ENCODE measurements around the gene BAZ2A. TPM values are rescaled to one million over a fixed set of nuclear protein-coding genes. Genes with fewer than 3 reads are reported as not detected.

Gene BAZ2A
- polyA plus RNA-seq, 1 experiment, result 43.9 TPM

DNA sequence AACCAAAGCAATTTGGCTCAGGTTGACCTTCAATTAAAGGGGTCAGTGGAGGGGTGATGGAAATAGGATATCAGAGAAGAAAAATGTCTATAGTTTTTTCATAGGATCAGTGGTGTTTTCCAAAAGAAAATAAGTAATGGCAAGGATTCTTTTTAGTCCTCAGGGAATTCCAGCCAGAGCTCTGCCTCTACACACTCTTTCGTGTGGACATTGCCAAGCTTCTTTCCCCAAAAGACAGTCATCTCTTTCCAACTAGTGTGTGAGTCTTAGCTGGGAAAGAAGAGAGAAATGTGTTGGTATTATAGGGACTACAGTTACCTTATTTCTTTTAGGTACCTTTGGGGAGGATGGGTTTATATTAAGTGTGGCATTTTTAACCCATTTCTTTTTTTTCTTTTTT, 62.0 kb downstream of the BAZ2A start:
- Histone ChIP-seq H3K9me3 (ENCODE audit: control insufficient read depth, insufficient read depth, low read length) (no peaks in the 10 kb centered on the region), H3K4me3 (ENCODE audit: low read depth, low read length) (no peak overlapping the region), H3K27ac (ENCODE audit: low read depth, low read length) (no peak overlapping the region), H3K27me3 (ENCODE audit: control insufficient read depth, insufficient read depth, low read length) (no peaks in the 10 kb centered on the region)
- ChIA-PET CTCF (interaction anchor here (1.7 to 4.7 kb wide), 2 partner anchors 14 to 54 kb away, joined by 4 to 62 read pairs; no protein-coding TSS in a partner anchor), POLR2A (no interaction called here)
- TF ChIP-seq, protein P1, sequence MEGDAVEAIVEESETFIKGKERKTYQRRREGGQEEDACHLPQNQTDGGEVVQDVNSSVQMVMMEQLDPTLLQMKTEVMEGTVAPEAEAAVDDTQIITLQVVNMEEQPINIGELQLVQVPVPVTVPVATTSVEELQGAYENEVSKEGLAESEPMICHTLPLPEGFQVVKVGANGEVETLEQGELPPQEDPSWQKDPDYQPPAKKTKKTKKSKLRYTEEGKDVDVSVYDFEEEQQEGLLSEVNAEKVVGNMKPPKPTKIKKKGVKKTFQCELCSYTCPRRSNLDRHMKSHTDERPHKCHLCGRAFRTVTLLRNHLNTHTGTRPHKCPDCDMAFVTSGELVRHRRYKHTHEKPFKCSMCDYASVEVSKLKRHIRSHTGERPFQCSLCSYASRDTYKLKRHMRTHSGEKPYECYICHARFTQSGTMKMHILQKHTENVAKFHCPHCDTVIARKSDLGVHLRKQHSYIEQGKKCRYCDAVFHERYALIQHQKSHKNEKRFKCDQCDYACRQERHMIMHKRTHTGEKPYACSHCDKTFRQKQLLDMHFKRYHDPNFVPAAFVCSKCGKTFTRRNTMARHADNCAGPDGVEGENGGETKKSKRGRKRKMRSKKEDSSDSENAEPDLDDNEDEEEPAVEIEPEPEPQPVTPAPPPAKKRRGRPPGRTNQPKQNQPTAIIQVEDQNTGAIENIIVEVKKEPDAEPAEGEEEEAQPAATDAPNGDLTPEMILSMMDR (IDR thresholded peaks at IDR 0.05; ENCODE audit: low read depth, low read length), result no peak
- no peak for DNase-seq (ENCODE audit: low read depth, low spot score)

DNA sequence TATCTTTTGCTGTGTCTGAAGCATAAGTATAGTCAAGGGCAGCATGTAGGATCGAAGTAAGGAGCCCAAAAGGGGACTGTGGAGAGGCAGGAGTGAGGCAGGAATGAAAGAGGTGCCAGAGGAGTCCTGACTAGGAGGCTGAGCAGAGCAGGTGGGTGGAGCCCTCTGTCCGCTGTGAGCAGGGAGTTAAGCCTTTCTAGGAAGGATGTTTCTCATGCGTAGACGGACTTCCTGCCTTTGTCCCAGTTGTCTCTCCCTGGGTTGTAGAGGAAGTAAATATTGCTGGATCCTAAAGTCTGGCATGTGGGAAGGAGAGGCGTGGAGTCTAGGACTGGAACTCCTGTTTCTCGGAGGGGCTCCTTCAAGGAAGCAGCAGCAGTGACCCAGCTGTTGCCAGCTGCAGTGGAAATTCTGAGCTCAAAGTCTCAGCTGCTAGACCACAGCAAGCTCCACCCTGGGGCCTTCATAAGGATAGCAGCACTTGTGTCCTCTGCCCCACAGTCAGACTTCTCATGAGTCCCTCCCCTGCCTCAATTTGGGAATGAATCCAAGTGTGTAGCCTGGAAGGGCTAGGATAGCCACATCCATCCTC, 64.5 kb downstream of the BAZ2A start:
- peak overlapping the region; percentile 15 for H3K4me3 ChIP-seq (ENCODE audit: low read depth, low read length)
- TF ChIP-seq, protein P1 (IDR thresholded peaks at IDR 0.05; ENCODE audit: low read depth, low read length), result 0 out of 2 replicates have a peak, but pooled peaks have one; percentile 11
- no peaks in the 10 kb centered on the region for H3K9me3 ChIP-seq (ENCODE audit: control insufficient read depth, insufficient read depth, low read length)
- ChIA-PET POLR2A (interaction anchor here (1.0 to 1.2 kb wide), 2 partner anchors 44 to 51 kb away, joined by 4 to 11 read pairs; partner anchors contain the start of gene RBMS2), CTCF (interaction anchor here (0.8 to 1.2 kb wide), 2 partner anchors 52 to 71 kb away, joined by 4 to 7 read pairs; no protein-coding TSS in a partner anchor)
- peak; percentile 66 for DNase-seq (ENCODE audit: low read depth, low spot score)
- H3K27ac ChIP-seq (ENCODE audit: low read depth, low read length), result peak overlapping the region; percentile 79
- H3K27me3 ChIP-seq (ENCODE audit: control insufficient read depth, insufficient read depth, low read length), result no peaks in the 10 kb centered on the region

DNA sequence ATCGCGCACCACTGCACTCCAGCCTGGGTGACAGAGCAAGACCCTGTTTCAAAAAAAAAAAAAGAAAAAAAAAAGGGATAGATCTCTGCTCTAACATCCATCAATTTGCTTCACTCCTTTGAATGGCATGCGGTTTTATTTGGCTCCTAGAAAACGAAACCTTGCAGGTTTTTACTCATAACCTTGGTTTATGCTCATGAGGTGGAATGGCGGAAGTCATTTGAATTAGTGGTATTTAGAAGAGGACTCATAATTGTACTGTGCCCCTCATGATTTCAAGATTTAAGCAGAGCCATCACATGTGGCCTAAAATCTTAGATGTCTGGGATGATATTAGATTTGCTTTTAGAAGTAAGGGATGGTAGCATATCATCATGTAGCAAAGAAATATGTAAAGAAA, 79.1 kb downstream of the BAZ2A start:
- TF ChIP-seq, protein P1 (IDR thresholded peaks at IDR 0.05; ENCODE audit: low read depth, low read length), result no peak
- no peak for DNase-seq (ENCODE audit: low read depth, low spot score)
- H3K27me3 ChIP-seq (ENCODE audit: control insufficient read depth, insufficient read depth, low read length), result no peaks in the 10 kb centered on the region
- CTCF ChIA-PET, result no interaction called here
- no peak overlapping the region for H3K4me3 ChIP-seq (ENCODE audit: low read depth, low read length)
- H3K27ac ChIP-seq (ENCODE audit: low read depth, low read length), result no peak overlapping the region
- POLR2A ChIA-PET, result no interaction called here
- H3K9me3 ChIP-seq (ENCODE audit: control insufficient read depth, insufficient read depth, low read length), result no peaks in the 10 kb centered on the region

DNA sequence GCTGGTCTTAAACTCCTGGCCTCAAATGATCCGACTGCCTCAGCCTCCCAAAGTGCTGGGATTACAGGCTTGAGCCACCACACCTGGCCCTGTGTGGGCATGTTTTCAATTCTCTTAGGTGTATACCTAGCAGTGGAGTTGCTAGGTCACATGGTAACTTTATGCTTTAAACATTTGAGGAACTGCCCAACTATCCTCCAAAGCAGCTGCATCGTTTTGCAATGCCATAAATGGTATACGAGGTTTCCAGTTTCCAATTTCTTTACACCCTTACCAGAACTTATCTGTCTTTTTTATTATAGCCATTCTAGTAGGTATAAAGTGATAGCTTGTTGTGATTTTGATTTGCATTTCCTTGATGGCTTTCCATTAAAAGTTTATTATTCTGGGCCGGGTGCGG, 83.4 kb downstream of the BAZ2A start:
- Histone ChIP-seq H3K27ac (ENCODE audit: low read depth, low read length) (no peak overlapping the region), H3K9me3 (ENCODE audit: control insufficient read depth, insufficient read depth, low read length) (no peaks in the 10 kb centered on the region), H3K27me3 (ENCODE audit: control insufficient read depth, insufficient read depth, low read length) (no peaks in the 10 kb centered on the region), H3K4me3 (ENCODE audit: low read depth, low read length) (no peak overlapping the region)
- TF ChIP-seq, protein P1 (IDR thresholded peaks at IDR 0.05; ENCODE audit: low read depth, low read length), result no peak
- POLR2A ChIA-PET, result no interaction called here
- no peak for DNase-seq (ENCODE audit: low read depth, low spot score)
- CTCF ChIA-PET, result no interaction called here

Small RNA genes within 50 kb of the gene (small RNA-seq; reads per million reads assigned to genes)
- not detected for gene RN7SL809P (ENCODE audit: insufficient read length, low read depth)
- gene RNU6-343P (ENCODE audit: insufficient read length, low read depth), result not detected
- 1,704 reads per million, percentile 97 among the genes with 10 or more reads in this experiment for gene SNORD59A (ENCODE audit: insufficient read length, low read depth)

Other genes with a start within 250 kb of the BAZ2A start
- 2.0 and 3.3 TPM in 2 replicates for gene TIMELESS, start 180.9 kb downstream of the BAZ2A start, polyA plus RNA-seq (2011; rRNA removed)
- gene MIP, start 175.7 kb downstream of the BAZ2A start, polyA plus RNA-seq (2011; rRNA removed), result not detected in 2 replicates
- 2.0 TPM in 2 replicates for gene SPRYD4, start 161.7 kb downstream of the BAZ2A start, polyA plus RNA-seq (2011; rRNA removed)
- gene GLS2, start 142.2 kb downstream of the BAZ2A start, polyA plus RNA-seq (2011; rRNA removed), result 0.10 and 0.12 TPM in 2 replicates
- gene RBMS2, start 108.5 kb downstream of the BAZ2A start, polyA plus RNA-seq (2011; rRNA removed), result 96.4 and 117 TPM in 2 replicates
- 974 and 975 TPM in 2 replicates for gene ATP5F1B, start 15.7 kb upstream of the BAZ2A start, polyA plus RNA-seq (2011; rRNA removed)
- gene PTGES3, start 58.0 kb upstream of the BAZ2A start, polyA plus RNA-seq (2011; rRNA removed), result 80.1 and 112 TPM in 2 replicates
- gene NACA, start 95.0 kb upstream of the BAZ2A start, polyA plus RNA-seq (2011; rRNA removed), result 596 and 723 TPM in 2 replicates
- 6.2 and 6.7 TPM in 2 replicates for gene PRIM1, start 122.0 kb upstream of the BAZ2A start, polyA plus RNA-seq (2011; rRNA removed)
- 4.7 and 4.8 TPM in 2 replicates for gene HSD17B6, start 133.0 kb upstream of the BAZ2A start, polyA plus RNA-seq (2011; rRNA removed)